Astrocyte of the spinal cord (primary cell): Measurements from ENCODE around the gene EGFL7.
A peak's percentile ranks its signal among the peaks of the same experiment; 100 is the strongest.

Experiments used
- DNase-seq: peaks from one replicate; pipeline ENCODE4 v3.0.0; 2011; ENCODE audit warnings: low read depth, low spot score
- H3K4me3 ChIP-seq: 2 replicates; pipeline ENCODE4 v1.5.1; 2011; ENCODE audit warnings: low read depth, mild to moderate bottlenecking, low read length, moderate library complexity
- in situ Hi-C: cut with HindIII; loops from 2 replicates; pipeline ENCODE4 v1.10.0; 2017; ENCODE audit warnings: low sequenced_read_pairs
- TF ChIP-seq, protein P1 (sequence below): IDR thresholded peaks from 2 replicates; pipeline ENCODE4 v1.5.1; 2012; ENCODE audit warnings: low read depth, mild to moderate bottlenecking, low read length, inconsistent platforms

Gene EGFL7

DNA sequence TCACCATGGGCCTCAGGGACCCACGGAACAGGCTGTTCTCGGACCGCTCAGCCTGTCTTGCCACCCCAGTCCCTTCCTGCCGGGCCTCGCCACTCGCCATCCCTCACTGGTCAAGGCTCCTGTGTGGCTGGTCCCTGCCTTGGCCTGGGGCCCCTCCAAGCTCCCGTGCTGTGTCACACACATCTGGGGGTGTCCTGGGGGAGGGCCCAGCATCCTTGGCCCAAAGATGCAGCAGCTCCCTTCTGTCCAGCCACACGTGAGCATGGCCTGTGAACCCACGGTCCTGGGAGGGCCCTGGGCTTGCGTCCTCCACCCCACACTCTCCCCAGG is 425 bp upstream of the EGFL7 start:
- in situ Hi-C loops: no loop called here
- TF ChIP-seq, protein P1, sequence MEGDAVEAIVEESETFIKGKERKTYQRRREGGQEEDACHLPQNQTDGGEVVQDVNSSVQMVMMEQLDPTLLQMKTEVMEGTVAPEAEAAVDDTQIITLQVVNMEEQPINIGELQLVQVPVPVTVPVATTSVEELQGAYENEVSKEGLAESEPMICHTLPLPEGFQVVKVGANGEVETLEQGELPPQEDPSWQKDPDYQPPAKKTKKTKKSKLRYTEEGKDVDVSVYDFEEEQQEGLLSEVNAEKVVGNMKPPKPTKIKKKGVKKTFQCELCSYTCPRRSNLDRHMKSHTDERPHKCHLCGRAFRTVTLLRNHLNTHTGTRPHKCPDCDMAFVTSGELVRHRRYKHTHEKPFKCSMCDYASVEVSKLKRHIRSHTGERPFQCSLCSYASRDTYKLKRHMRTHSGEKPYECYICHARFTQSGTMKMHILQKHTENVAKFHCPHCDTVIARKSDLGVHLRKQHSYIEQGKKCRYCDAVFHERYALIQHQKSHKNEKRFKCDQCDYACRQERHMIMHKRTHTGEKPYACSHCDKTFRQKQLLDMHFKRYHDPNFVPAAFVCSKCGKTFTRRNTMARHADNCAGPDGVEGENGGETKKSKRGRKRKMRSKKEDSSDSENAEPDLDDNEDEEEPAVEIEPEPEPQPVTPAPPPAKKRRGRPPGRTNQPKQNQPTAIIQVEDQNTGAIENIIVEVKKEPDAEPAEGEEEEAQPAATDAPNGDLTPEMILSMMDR: no peak
- no peak for DNase-seq
- no peak overlapping the region for H3K4me3 ChIP-seq

DNA sequence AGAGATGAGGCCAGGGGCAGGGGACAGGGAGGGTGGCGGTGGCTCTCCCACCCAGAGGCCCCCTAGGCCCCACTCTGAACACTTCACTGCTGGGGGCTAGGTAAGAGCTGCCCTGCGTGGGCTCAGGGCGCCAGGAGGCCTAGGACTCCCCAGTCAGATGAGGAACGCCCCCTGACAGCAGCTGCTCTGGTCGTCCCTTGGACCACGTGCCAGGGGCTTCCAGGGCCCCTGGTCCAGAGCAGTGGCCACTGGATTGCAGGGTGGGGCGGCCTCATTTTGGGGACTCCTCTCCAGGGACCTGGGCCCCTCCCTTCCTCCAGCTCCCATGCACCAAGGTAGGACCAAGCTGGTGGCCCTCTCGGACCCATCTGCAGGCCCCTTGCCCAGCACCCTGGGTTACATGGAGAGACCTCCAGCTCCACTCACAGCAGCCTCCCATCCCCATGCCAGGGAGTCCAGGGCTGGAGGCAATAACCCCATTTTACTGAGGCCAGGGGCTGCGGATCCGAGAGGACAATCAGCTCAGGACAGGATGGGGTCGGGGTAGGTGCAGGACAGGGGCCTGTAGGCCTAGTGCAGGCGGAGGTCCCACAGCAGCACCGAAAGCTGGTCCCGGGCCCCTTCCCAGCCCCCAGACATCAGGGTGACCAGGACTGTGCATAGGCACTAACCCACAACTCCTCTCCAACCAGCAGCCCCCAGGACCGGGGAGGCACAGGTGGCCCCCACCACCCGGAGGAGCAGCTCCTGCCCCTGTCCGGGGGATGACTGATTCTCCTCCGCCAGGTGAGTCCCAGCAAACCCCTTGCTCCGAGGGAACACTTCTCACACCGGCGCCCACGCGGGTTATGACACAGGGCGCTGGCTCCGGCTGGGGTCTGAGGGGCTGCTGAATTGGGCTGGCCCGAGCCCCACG is 1.5 kb downstream of the EGFL7 start:
- in situ Hi-C loops: no loop called here
- H3K4me3 ChIP-seq: no peak overlapping the region

DNA sequence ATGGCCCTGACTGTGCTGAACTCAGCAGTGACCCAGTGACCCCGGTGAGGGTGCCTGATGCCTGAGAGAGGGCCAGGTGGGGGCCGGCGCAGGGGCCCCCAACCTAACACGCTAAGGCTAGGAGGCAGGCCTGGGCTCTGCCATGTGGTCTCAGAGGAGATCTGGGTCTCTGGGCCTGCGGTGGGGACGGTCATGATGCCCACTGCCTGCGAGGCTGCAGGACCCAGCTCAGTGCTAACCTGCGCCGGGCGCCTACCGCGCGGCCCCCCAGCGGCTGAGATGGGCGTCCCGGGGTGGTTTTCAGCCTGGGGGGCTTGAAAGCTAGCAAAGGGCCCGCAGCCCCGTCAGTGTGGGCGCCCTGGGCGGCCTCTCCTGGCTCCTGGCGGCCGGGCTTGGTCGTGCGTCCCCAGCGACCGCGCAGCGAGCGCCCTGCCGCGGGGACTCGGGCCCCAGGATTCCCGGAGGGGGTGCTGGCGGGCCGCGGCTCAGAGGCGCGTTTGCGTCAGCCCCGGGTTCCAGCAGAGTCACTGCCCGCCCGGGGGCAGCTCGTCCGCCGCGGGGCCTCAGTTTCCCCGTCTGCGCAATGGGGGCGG is 2.5 kb downstream of the EGFL7 start:
- TF ChIP-seq, protein P1: peak; percentile 16
- in situ Hi-C loops: no loop called here
- H3K4me3 ChIP-seq: peak overlapping the region; percentile 17
- DNase-seq: no peak

More for the DNA sequence above, 1.5 kb downstream of the EGFL7 start:
- DNase-seq: no peak
- TF ChIP-seq, protein P1: no peak

DNA sequence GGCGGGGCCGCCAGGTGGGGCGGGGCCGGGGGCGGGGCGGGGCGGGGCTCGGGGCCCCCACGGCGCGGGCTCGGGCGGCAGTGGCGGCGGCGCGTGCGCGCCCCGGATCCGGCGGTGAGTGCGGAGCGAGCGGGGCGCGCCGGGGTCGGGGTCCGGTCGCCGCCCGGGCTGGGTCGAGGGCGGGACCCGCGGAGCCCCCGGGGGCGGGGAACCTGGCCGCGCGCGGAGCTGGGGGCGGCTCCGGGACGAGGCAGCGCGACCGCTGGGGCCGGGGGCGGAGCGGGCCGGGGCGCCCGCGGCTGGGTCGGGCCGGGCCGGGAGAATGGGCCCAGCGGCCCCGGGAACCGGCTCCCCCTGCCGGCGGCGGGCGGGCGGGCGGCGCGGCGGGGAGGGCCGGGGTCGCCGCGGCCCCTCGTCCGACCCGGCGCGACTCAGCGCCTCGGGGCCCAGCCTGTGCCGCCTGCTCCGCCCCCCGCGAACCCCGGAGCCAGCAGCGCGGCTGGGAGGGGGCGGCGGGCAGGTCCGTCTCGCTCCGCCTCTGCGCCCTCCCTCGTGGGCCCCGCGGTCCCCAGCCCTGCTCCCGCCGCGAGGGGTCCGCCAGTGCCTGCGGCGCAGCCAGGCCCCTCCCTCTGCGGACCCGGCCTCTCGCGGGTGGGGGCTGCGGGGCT is 3.1 kb downstream of the EGFL7 start:
- TF ChIP-seq, protein P1: no peak
- peak overlapping the region; percentile 17 for H3K4me3 ChIP-seq
- DNase-seq: no peak
- in situ Hi-C loops: no loop called here

DNA sequence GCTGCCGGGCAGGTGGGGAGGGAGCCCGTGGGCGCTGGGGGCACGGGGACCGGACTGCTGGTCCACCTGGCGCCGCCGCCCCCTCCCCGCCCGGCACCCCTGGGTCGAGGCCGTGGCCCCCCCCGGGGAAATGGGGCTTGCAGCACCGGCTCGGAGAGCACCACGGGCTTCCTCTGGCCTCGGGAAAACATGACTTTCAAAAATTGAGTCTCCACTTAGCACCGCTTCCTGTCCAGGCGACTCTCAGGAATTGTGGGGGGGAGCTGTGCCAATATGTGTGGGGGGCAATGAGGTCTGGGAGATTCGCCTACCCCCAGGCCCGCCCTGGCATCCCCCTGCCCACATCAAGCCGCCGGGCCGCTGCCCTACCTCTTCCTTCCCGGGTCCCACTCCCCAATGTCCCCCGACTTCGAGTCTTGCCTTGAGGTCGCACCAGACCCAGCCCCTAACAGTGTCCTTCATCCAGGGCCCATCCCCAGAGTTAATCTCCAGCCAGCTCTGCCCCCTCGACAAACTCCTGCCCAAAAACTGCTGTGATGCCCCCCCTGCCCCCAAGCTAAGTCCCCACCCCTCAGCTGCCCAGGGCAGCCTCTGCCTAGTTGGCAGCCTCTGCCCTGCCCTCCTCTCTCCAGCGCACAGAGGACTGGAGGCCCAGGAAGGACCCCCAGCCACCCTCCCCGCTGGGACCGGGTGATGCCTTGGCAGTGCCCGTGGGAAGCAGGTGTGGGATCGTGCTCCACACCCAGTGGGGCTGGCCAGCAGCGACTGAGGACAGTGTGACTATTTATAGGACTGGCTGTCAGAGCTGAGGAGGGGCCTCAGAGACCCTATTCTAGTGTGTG is 3.9 kb downstream of the EGFL7 start:
- H3K4me3 ChIP-seq: no peak overlapping the region
- TF ChIP-seq, protein P1: no peak
- DNase-seq: no peak
- in situ Hi-C loops: no loop called here

DNA sequence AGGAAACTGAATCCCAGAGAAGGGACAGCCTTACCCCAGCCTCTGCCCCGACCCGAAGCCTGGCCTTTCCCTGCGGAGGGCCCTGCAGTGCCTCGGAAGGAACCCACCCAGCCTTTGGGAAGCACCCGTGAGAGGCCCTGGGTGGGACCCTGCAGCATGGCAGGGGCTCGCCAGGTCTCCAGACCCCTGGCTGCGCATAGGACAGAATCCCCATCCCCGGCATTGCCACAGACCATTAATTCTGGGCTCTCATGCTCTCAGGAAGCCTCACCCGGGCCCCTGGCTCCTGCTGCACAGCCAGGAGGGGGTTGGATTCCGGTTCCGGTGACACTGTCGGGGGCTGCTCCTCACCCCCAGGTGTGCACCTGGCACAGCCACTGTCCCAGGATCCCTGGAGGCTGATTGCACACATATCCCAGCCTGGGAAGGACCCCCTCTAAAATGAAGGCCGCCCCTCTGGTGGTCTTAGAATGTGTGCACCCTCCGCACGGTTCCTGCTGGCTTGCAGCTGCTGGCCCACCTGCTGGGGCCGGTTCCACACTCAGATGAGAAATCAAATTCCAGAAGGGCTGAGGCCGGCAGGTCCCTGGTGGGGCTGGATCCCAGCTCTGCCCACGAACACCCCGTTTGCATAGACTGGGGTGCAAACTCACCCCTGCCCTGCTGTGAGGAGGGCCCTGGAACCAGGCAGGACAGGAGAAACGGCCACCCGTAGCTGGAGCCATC is 4.7 kb downstream of the EGFL7 start:
- DNase-seq: no peak
- H3K4me3 ChIP-seq: no peak overlapping the region
- in situ Hi-C loops: no loop called here
- TF ChIP-seq, protein P1: no peak
